Endothelial cell of umbilical vein (primary cell): ENCODE results near the gene ARHGEF17. TPM values are rescaled to one million over a fixed set of nuclear protein-coding genes. Genes with fewer than 3 reads are reported as not detected.

ENCODE experiments used
- BruUV-seq: library from RNA; stranded (reverse); fragments of 400-500 nt; replicated peaks from 2 replicates; lab custom pipeline; 2021; lab: Mats Ljungman, UMichigan
- CTCF ChIA-PET: fragments of 300-600, 350-600 bp; sonication (Branson Sonifier 250); formaldehyde crosslinking; loops from one replicate; lab custom pipeline; 2021; ENCODE audit warnings: antibody characterized with exemption, inconsistent platforms; lab: Charles Lee
- POLR2A ChIA-PET: fragments of 300-600, 350-600 bp; sonication (Branson Sonifier 250); formaldehyde crosslinking; loops from one replicate; lab custom pipeline; 2021; ENCODE audit warnings: antibody characterized with exemption, inconsistent platforms; lab: Charles Lee
- DNase-seq: peaks from one replicate; pipeline ENCODE4 v3.0.0-alpha.2; 2011; ENCODE audit warnings: low read depth, low spot score
- FAIRE-seq: peaks from 2 replicates; lab custom pipeline; 2011; peaks lifted over from hg19 to GRCh38; lab: Jason Lieb, UNC
- H2AFZ ChIP-seq: 2 replicates; pipeline ENCODE4 v1.6.0; 2012; ENCODE audit warnings: low read depth, low read length, control low read depth, inconsistent platforms
- H3K27ac ChIP-seq: 2 replicates; pipeline ENCODE4 v1.5.1; 2011; ENCODE audit warnings: low read depth, mild to moderate bottlenecking, control low read depth, low read length, moderate library complexity; ENCODE audit not compliant: insufficient read depth
- H3K27me3 ChIP-seq, 2 experiments: 2 replicates each; pipeline versions ENCODE4 v1.6.0 to v1.6.1; 2011; ENCODE audit warnings: low read length in 2 of 2, mixed read lengths in 1 of 2; ENCODE audit not compliant: control insufficient read depth in 2 of 2, insufficient read depth in 2 of 2
- H3K36me3 ChIP-seq, 2 experiments: 2 replicates in 1 of 2; 3 replicates in 1 of 2; pipeline ENCODE4 v1.5.1; 2011; ENCODE audit warnings: low read length in 2 of 2, mild to moderate bottlenecking in 1 of 2, moderate library complexity in 1 of 2; ENCODE audit not compliant: control insufficient read depth in 2 of 2, insufficient read depth in 2 of 2; ENCODE audit errors: extremely low read depth in 1 of 2
- H3K4me1 ChIP-seq: 3 replicates; pipeline ENCODE4 v1.5.1; 2011; ENCODE audit warnings: mild to moderate bottlenecking, low read length; ENCODE audit not compliant: control insufficient read depth, insufficient read depth; ENCODE audit errors: extremely low read depth
- H3K4me2 ChIP-seq: 2 replicates; pipeline ENCODE4 v1.6.1; 2011; ENCODE audit warnings: low read length, control low read depth, mixed read lengths; ENCODE audit not compliant: insufficient read depth
- H3K4me3 ChIP-seq, 3 experiments: fragments of 200-600 bp in 1 of 3; sonication (generic), shearing (Covaris generic) in 1 of 3; replicated peaks in 1 of 3; 2 replicates each; pipeline ENCODE4 v1.5.1; 2011 to 2016; ENCODE audit warnings: control low read depth in 3 of 3, low read length in 3 of 3, mild to moderate bottlenecking in 2 of 3, inconsistent platforms in 1 of 3, low read depth in 1 of 3, moderate library complexity in 1 of 3; ENCODE audit not compliant: insufficient read depth in 1 of 3
- H3K79me2 ChIP-seq: 2 replicates; pipeline ENCODE4 v1.6.0; 2012; ENCODE audit warnings: low read length, inconsistent platforms; ENCODE audit not compliant: control insufficient read depth, insufficient read depth
- H3K9ac ChIP-seq: replicated peaks from 2 replicates; pipeline ENCODE3; 2011; ENCODE audit warnings: low read length, control low read depth; ENCODE audit not compliant: insufficient read depth; ENCODE audit errors: extremely low read depth
- H3K9me1 ChIP-seq: replicated peaks from 3 replicates; pipeline ENCODE4 v1.6.0; 2011; ENCODE audit warnings: mild to moderate bottlenecking, low read length; ENCODE audit not compliant: control insufficient read depth, insufficient read depth; ENCODE audit errors: extremely low read depth
- H3K9me3 ChIP-seq: replicated peaks from 2 replicates; pipeline ENCODE4 v1.5.1; 2012; ENCODE audit warnings: low read length, inconsistent platforms; ENCODE audit not compliant: control insufficient read depth, insufficient read depth
- H4K20me1 ChIP-seq: replicated peaks from 2 replicates; pipeline ENCODE3; 2011; ENCODE audit warnings: mild to moderate bottlenecking, low read length; ENCODE audit not compliant: control insufficient read depth, insufficient read depth; ENCODE audit errors: extremely low read depth
- CTCF ChIP-seq, 2 donors: IDR thresholded peaks; 1 replicate in 1 of 2; 2 replicates in 1 of 2; pipeline ENCODE4 v1.5.1; 2011; ENCODE audit warnings: low read length in 2 of 2, mild to moderate bottlenecking in 2 of 2, moderate library complexity in 2 of 2, control low read depth in 1 of 2, inconsistent platforms in 1 of 2, low read depth in 1 of 2; ENCODE audit not compliant: insufficient read depth in 1 of 2; ENCODE audit errors: extremely low read depth in 1 of 2
- EZH2 ChIP-seq: IDR thresholded peaks from 2 replicates; pipeline ENCODE4 v1.6.1; 2012; ENCODE audit warnings: borderline replicate concordance, low read depth, mild to moderate bottlenecking, moderate library complexity, low read length, inconsistent platforms; ENCODE audit not compliant: severe bottlenecking
- FOS ChIP-seq: IDR thresholded peaks from 2 replicates; pipeline ENCODE4 v1.6.1; 2011; ENCODE audit warnings: mild to moderate bottlenecking, low read length, moderate library complexity, borderline replicate concordance; ENCODE audit not compliant: insufficient read depth
- GATA2 ChIP-seq: IDR thresholded peaks from 2 replicates; pipeline ENCODE4 v1.7.0; 2011; ENCODE audit warnings: low read depth, mild to moderate bottlenecking, moderate library complexity, mixed read lengths, low read length; ENCODE audit not compliant: insufficient read length, insufficient read depth
- JUN ChIP-seq: IDR thresholded peaks from 2 replicates; pipeline ENCODE4 v1.6.1; 2011; ENCODE audit warnings: borderline replicate concordance, low read depth; ENCODE audit not compliant: insufficient read length, insufficient read depth
- MAX ChIP-seq: IDR thresholded peaks from 2 replicates; pipeline ENCODE4 v1.6.1; 2011; ENCODE audit not compliant: insufficient read depth, insufficient read length
- MYC ChIP-seq: IDR thresholded peaks from one replicate; pipeline ENCODE4 v1.6.1; 2011; ENCODE audit warnings: mild to moderate bottlenecking, low read depth, low read length
- POLR2A ChIP-seq: IDR thresholded peaks from 2 replicates; pipeline ENCODE4 v1.6.1; 2012; ENCODE audit warnings: low read depth, mild to moderate bottlenecking, control low read depth, low read length
- POLR2AphosphoS5 ChIP-seq: IDR thresholded peaks from 2 replicates; pipeline ENCODE4 v1.6.1; 2012; ENCODE audit warnings: low read depth, mild to moderate bottlenecking, control low read depth, low read length, moderate library complexity; ENCODE audit not compliant: insufficient read depth
- dilution Hi-C: fragments of 300-500 bp; cut with MboI; formaldehyde crosslinking; loops from one replicate; pipeline ENCODE4 v1.15.0; 2019; ENCODE audit warnings: low sequenced_read_pairs; ENCODE audit not compliant: extremely low pct_ligation_motif_present
- intact Hi-C: fragments of 100-400 bp; cut with micrococcal nuclease; formaldehyde crosslinking; loops from one replicate; pipeline ENCODE4 v1.10.0; 2022
- polyA plus RNA-seq, 4 experiments: library from polyadenylated mRNA; depleted of rRNA in 3 of 4; stranded (reverse) in 3 of 4; unstranded in 1 of 4; fragments of >200 nt; gene quantifications; 2 replicates each; pipeline versions ENCODE4 v1.2.1 to v1.2.3, GENCODE V29; 2011 to 2012; ENCODE audit warnings: missing spikeins in 1 of 4
- total RNA-seq: library from RNA; stranded (reverse); gene quantifications from 2 replicates; pipeline ENCODE4 v1.2.3, GENCODE V29; 2021

The ARHGEF17 gene
- total and polyA plus RNA-seq, 2 donors (not counting 3 experiments of a cell fraction or from before 2014, with no cell fraction given) = 74.9 to 89.9 TPM

- no peaks in the 10 kb centered on the region for H3K9me3 ChIP-seq
- H3K36me3 ChIP-seq = peaks cover 0 to 10% of the 10 kb centered on the region in 2 experiments
- intact Hi-C loops (no loop called here), dilution Hi-C loops (no loop called here)
- no peak overlapping the region for H2AFZ ChIP-seq
- no peaks in the 10 kb centered on the region for H3K4me1 ChIP-seq
- ChIA-PET POLR2A (no interaction called here), CTCF (interaction anchor here (0.9 to 3.8 kb wide), 4 partner anchors 7 to 57 kb away, joined by 3 to 25 read pairs (median 10); no protein-coding TSS in a partner anchor)
- BruUV-seq = no TSS peak
- TF ChIP-seq CTCF (IDR thresholded peaks at IDR 0.05; ENCODE audit: extremely low read depth in 1 of 2, insufficient read depth in 1 of 2, low read depth in 1 of 2, low read length in 2 of 2) (no peak), POLR2AphosphoS5 (no peak), FOS (no peak), GATA2 (no peak), MYC (no peak), EZH2 (no peak), MAX (no peak), POLR2A (no peak), JUN (no peak)
- H4K20me1 ChIP-seq = no peaks in the 10 kb centered on the region
- no peak overlapping the region for H3K4me2 ChIP-seq
- H3K4me3 ChIP-seq = peak overlapping the region in 1 of 3 experiments; percentile 10
- H3K9ac ChIP-seq = no peak overlapping the region
- no peak overlapping the region for H3K27ac ChIP-seq
- no peak for FAIRE-seq
- H3K79me2 ChIP-seq = no peaks in the 10 kb centered on the region
- H3K27me3 ChIP-seq = no peaks in the 10 kb centered on the region
- DNase-seq = no peak
- no peaks in the 10 kb centered on the region for H3K9me1 ChIP-seq
These were observed 35.2 kb downstream of the ARHGEF17 start for GRCh38 chr11:73343076-73343873.
